Cerebellar cortex (tissue), 1 donor: ENCODE data around the gene BRD1.
A peak's percentile ranks its signal among the peaks of the same experiment; 100 is the strongest.
"Not testable (repeated sequence)": the region's sequence is repeated elsewhere in the genome, so short reads cannot be mapped to it uniquely, and the experiment has no call there.

Experiments
- DNase-seq: peaks from one replicate; pipeline ENCODE4 v3.0.0-alpha.2; 2015; ENCODE audit warnings: low spot score

BRD1 gene

GRCh38 chr22:49853981-49854831 is 26.5 kb upstream of the BRD1 start:
- peak; percentile 25 for DNase-seq

GRCh38 chr22:49852898-49853894 is 25.5 kb upstream of the BRD1 start, which contains the start of gene ZBED4:
Gene ZBED4 (plus strand): TSS chr22:49853844. CDS start chr22:49883663, 29,819 bp downstream.
- DNase-seq: peak; percentile 94

- not testable (repeated sequence) for DNase-seq
Observed at GRCh38 chr22:49852568-49852897, 24.9 kb upstream of the BRD1 start.

GRCh38 chr22:49850959-49851802 is 23.5 kb upstream of the BRD1 start:
- DNase-seq: no peak

GRCh38 chr22:49850021-49850911 is 22.6 kb upstream of the BRD1 start:
- DNase-seq: no peak

- DNase-seq: no peak
Observed at GRCh38 chr22:49849161-49850020, 21.7 kb upstream of the BRD1 start.

- DNase-seq: no peak
Observed at GRCh38 chr22:49848690-49849160, 21.1 kb upstream of the BRD1 start.

- DNase-seq: no peak
Observed at GRCh38 chr22:49847751-49848689, 20.3 kb upstream of the BRD1 start.

GRCh38 chr22:49845666-49846459 is 18.2 kb upstream of the BRD1 start:
- DNase-seq: no peak

- DNase-seq: no peak
Observed at GRCh38 chr22:49845241-49845640, 17.6 kb upstream of the BRD1 start.

GRCh38 chr22:49838771-49839717 is 11.4 kb upstream of the BRD1 start:
- no peak for DNase-seq

- DNase-seq: no peak
Observed at GRCh38 chr22:49833340-49834007, 5.8 kb upstream of the BRD1 start.

- DNase-seq: no peak
Observed at GRCh38 chr22:49829044-49829853, 1.6 kb upstream of the BRD1 start.

- DNase-seq: no peak
Observed at GRCh38 chr22:49828599-49828965, 909 bp upstream of the BRD1 start.

- DNase-seq: no peak
Observed at GRCh38 chr22:49827271-49827852, 311 bp downstream of the BRD1 start.
